ENCODE results near the gene FLRT1. TPM values are rescaled to one million over a fixed set of nuclear protein-coding genes. Genes with fewer than 3 reads are reported as not detected.
A peak's percentile ranks its signal among the peaks of the same experiment; 100 is the strongest.

The FLRT1 gene, protein sequence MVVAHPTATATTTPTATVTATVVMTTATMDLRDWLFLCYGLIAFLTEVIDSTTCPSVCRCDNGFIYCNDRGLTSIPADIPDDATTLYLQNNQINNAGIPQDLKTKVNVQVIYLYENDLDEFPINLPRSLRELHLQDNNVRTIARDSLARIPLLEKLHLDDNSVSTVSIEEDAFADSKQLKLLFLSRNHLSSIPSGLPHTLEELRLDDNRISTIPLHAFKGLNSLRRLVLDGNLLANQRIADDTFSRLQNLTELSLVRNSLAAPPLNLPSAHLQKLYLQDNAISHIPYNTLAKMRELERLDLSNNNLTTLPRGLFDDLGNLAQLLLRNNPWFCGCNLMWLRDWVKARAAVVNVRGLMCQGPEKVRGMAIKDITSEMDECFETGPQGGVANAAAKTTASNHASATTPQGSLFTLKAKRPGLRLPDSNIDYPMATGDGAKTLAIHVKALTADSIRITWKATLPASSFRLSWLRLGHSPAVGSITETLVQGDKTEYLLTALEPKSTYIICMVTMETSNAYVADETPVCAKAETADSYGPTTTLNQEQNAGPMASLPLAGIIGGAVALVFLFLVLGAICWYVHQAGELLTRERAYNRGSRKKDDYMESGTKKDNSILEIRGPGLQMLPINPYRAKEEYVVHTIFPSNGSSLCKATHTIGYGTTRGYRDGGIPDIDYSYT
- total RNA-seq (2012; rRNA removed), result 0.22 TPM in 1 of 2 replicates, not detected in the other

DNA sequence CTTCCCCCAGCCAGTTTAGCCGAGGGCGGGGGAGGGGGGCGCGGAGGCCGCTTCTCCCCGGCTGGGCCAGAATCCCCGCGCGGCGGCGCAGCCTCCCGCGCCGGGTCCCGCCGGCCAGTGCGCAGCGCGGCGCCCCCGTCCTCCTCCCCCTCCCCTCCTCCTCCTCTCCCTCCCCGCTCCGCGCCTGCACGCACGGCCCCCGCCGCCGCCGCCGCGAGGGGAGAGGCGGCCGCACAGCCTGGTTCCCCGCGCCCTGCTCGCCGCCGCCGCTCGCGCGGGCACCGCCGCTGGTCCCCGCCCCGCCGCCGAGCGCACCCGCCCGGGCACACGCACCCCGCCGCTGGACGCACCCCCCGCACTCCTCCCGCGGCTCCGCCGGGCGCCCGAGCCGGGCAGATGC is at the start of gene FLRT1:
Gene FLRT1, plus strand, starts transcription at position 356 of the 400 bp plus-strand sequence. CDS start 80,337 bp downstream, outside the sequence.
- Histone ChIP-seq H3K27me3 (ENCODE audit: control insufficient read depth, insufficient read depth, low read length) (peaks cover 11% of the 10 kb centered on the region), H3K4me1 (ENCODE audit: control insufficient read depth, insufficient read depth, low read length) (no peaks in the 10 kb centered on the region), H3K4me3 (ENCODE audit: low read length) (peak within 1 kb of the TSS; percentile 64), H3K4me2 (ENCODE audit: low read length) (peak within 1 kb of the TSS; percentile 87), H3K36me3 (ENCODE audit: insufficient read depth, low read length) (no peaks in the 10 kb centered on the region), H3K9me3 (replicated peaks; ENCODE audit: low read length) (no peaks in the 10 kb centered on the region), H3K9ac (ENCODE audit: low read depth, low read length) (no peak within 1 kb of the TSS)

GRCh38 chr11:63986156-63986931 is 49.4 kb upstream of the FLRT1 start, which contains the start of gene OTUB1:
OTUB1 (plus strand) TSS chr11:63986438; CDS start chr11:63986457, 19 bp downstream.
- Histone ChIP-seq H3K4me3 (ENCODE audit: low read length) (peak within 1 kb of the TSS; percentile 97), H3K9me3 (replicated peaks; ENCODE audit: low read length) (no peaks in the 10 kb centered on the region), H3K36me3 (ENCODE audit: insufficient read depth, low read length) (peaks cover 23% of the 10 kb centered on the region), H3K4me1 (ENCODE audit: control insufficient read depth, insufficient read depth, low read length) (peaks cover 26% of the 10 kb centered on the region), H3K27me3 (ENCODE audit: control insufficient read depth, insufficient read depth, low read length) (no peaks in the 10 kb centered on the region), H3K9ac (ENCODE audit: low read depth, low read length) (peak within 1 kb of the TSS; percentile 98), H3K4me2 (ENCODE audit: low read length) (peak within 1 kb of the TSS; percentile 93)

DNA sequence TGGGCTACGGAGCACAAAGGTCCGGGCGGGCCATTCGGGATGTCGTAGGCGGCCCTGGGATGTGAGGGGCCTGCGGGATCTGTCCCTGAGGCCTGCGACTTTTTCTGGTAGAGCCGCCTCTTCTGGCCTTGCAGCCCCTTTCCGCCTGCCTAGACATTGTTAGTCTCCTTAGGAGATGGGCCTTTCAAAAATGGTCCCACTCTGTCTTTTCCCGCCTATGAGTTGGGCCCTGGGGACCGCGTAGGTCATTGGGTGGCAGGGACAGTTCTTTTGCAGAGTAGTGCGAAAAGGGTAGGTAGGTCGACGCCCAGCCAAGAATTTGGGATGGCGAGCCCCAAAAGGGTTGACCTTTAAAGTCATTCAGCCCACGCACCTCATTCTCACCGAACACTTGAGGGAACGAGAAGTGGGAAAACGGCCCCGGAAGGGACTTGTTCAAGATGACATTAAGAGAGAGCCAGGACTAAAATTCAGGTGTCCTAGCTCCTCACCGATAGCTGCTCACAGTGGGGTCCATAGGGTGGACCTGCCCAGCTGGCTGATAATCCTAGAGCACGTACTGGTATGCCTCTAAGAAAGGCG is 48.7 kb upstream of the FLRT1 start:
- H3K4me1 ChIP-seq (ENCODE audit: control insufficient read depth, insufficient read depth, low read length), result peaks cover 25% of the 10 kb centered on the region
- H3K4me3 ChIP-seq (ENCODE audit: low read length), result peak overlapping the region; percentile 97
- H3K27me3 ChIP-seq (ENCODE audit: control insufficient read depth, insufficient read depth, low read length), result no peaks in the 10 kb centered on the region
- H3K9ac ChIP-seq (ENCODE audit: low read depth, low read length), result peak overlapping the region; percentile 98
- no peaks in the 10 kb centered on the region for H3K9me3 ChIP-seq (replicated peaks; ENCODE audit: low read length)
- H3K4me2 ChIP-seq (ENCODE audit: low read length), result peak overlapping the region; percentile 93
- peaks cover 28% of the 10 kb centered on the region for H3K36me3 ChIP-seq (ENCODE audit: insufficient read depth, low read length)

DNA sequence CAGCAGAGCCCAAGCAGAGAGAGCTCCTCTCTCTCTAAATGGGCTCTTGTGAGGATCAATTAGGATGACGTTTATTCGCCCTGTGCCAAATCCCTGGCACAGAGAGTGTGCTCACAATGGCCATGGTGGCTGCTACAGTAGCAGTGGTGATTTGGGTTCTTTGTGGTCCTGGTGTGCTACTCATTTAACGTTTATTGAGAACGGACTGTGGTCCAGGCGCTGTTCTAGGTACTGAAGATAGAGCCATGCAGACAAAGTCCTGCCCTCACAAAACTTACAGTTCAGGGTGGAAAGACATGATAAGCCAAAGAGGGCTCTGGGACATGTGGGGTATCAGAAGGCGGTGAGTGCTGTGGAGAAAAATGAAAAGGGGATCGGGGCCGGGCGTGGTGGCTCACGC is 44.2 kb upstream of the FLRT1 start:
- H3K27me3 ChIP-seq (ENCODE audit: control insufficient read depth, insufficient read depth, low read length), result no peaks in the 10 kb centered on the region
- H3K36me3 ChIP-seq (ENCODE audit: insufficient read depth, low read length), result peaks cover 39% of the 10 kb centered on the region
- H3K4me3 ChIP-seq (ENCODE audit: low read length), result no peak overlapping the region
- H3K9me3 ChIP-seq (replicated peaks; ENCODE audit: low read length), result no peaks in the 10 kb centered on the region
- H3K4me1 ChIP-seq (ENCODE audit: control insufficient read depth, insufficient read depth, low read length), result peaks cover 12% of the 10 kb centered on the region
- no peak overlapping the region for H3K4me2 ChIP-seq (ENCODE audit: low read length)
- H3K9ac ChIP-seq (ENCODE audit: low read depth, low read length), result no peak overlapping the region

GRCh38 chr11:63993100-63993499 is 42.6 kb upstream of the FLRT1 start:
- H3K9ac ChIP-seq (ENCODE audit: low read depth, low read length), result no peak overlapping the region
- no peaks in the 10 kb centered on the region for H3K27me3 ChIP-seq (ENCODE audit: control insufficient read depth, insufficient read depth, low read length)
- no peaks in the 10 kb centered on the region for H3K9me3 ChIP-seq (replicated peaks; ENCODE audit: low read length)
- H3K4me2 ChIP-seq (ENCODE audit: low read length), result no peak overlapping the region
- H3K36me3 ChIP-seq (ENCODE audit: insufficient read depth, low read length), result peaks cover 53% of the 10 kb centered on the region
- no peaks in the 10 kb centered on the region for H3K4me1 ChIP-seq (ENCODE audit: control insufficient read depth, insufficient read depth, low read length)
- no peak overlapping the region for H3K4me3 ChIP-seq (ENCODE audit: low read length)

DNA sequence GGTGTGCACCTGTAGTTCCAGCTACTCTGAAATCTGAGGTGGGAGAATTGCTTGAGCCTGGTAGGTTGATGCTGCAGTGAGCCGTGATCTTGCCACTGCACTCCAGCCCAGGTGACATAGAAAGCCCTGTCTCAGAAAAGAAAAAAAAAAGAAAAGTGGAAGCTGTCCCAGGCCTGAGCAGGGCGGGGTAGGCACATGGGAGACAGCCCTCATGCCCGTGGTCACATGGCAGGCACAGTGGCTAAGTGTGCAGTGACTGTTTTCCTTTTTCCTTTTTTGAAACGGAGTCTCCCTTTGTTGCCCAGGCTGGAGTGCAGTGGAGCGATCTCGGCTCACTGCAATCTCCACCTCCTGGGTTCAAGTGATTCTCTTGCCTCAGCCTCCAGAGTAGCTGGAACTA is 41.7 kb upstream of the FLRT1 start:
- Histone ChIP-seq H3K4me3 (ENCODE audit: low read length) (no peak overlapping the region), H3K9ac (ENCODE audit: low read depth, low read length) (no peak overlapping the region), H3K4me1 (ENCODE audit: control insufficient read depth, insufficient read depth, low read length) (no peaks in the 10 kb centered on the region), H3K4me2 (ENCODE audit: low read length) (no peak overlapping the region), H3K9me3 (replicated peaks; ENCODE audit: low read length) (no peaks in the 10 kb centered on the region), H3K36me3 (ENCODE audit: insufficient read depth, low read length) (peaks cover 50% of the 10 kb centered on the region), H3K27me3 (ENCODE audit: control insufficient read depth, insufficient read depth, low read length) (no peaks in the 10 kb centered on the region)

GRCh38 chr11:63996512-63996911 is 39.2 kb upstream of the FLRT1 start:
- H3K4me2 ChIP-seq (ENCODE audit: low read length), result no peak overlapping the region
- H3K4me3 ChIP-seq (ENCODE audit: low read length), result no peak overlapping the region
- H3K27me3 ChIP-seq (ENCODE audit: control insufficient read depth, insufficient read depth, low read length), result no peaks in the 10 kb centered on the region
- H3K9ac ChIP-seq (ENCODE audit: low read depth, low read length), result no peak overlapping the region
- H3K9me3 ChIP-seq (replicated peaks; ENCODE audit: low read length), result no peaks in the 10 kb centered on the region
- no peaks in the 10 kb centered on the region for H3K4me1 ChIP-seq (ENCODE audit: control insufficient read depth, insufficient read depth, low read length)
- peaks cover 39% of the 10 kb centered on the region for H3K36me3 ChIP-seq (ENCODE audit: insufficient read depth, low read length)

GRCh38 chr11:63997104-63997700 is 38.5 kb upstream of the FLRT1 start:
- H3K36me3 ChIP-seq (ENCODE audit: insufficient read depth, low read length), result peaks cover 38% of the 10 kb centered on the region

GRCh38 chr11:63997801-63998337 is 37.9 kb upstream of the FLRT1 start:
- no peaks in the 10 kb centered on the region for H3K27me3 ChIP-seq (ENCODE audit: control insufficient read depth, insufficient read depth, low read length)
- H3K4me3 ChIP-seq (ENCODE audit: low read length), result no peak overlapping the region
- no peak overlapping the region for H3K4me2 ChIP-seq (ENCODE audit: low read length)
- H3K9ac ChIP-seq (ENCODE audit: low read depth, low read length), result no peak overlapping the region
- H3K9me3 ChIP-seq (replicated peaks; ENCODE audit: low read length), result no peaks in the 10 kb centered on the region
- peaks cover 4% of the 10 kb centered on the region for H3K4me1 ChIP-seq (ENCODE audit: control insufficient read depth, insufficient read depth, low read length)
- peaks cover 38% of the 10 kb centered on the region for H3K36me3 ChIP-seq (ENCODE audit: insufficient read depth, low read length)

More at GRCh38 chr11:63997104-63997700, 38.5 kb upstream of the FLRT1 start:
- H3K9me3 ChIP-seq (replicated peaks; ENCODE audit: low read length), result no peaks in the 10 kb centered on the region
- H3K4me2 ChIP-seq (ENCODE audit: low read length), result no peak overlapping the region
- no peak overlapping the region for H3K9ac ChIP-seq (ENCODE audit: low read depth, low read length)
- H3K4me1 ChIP-seq (ENCODE audit: control insufficient read depth, insufficient read depth, low read length), result peaks cover 4% of the 10 kb centered on the region
- H3K27me3 ChIP-seq (ENCODE audit: control insufficient read depth, insufficient read depth, low read length), result no peaks in the 10 kb centered on the region
- no peak overlapping the region for H3K4me3 ChIP-seq (ENCODE audit: low read length)

- H3K9me3 ChIP-seq (replicated peaks; ENCODE audit: low read length), result no peaks in the 10 kb centered on the region
- H3K4me3 ChIP-seq (ENCODE audit: low read length), result no peak overlapping the region
- H3K27me3 ChIP-seq (ENCODE audit: control insufficient read depth, insufficient read depth, low read length), result no peaks in the 10 kb centered on the region
- H3K4me2 ChIP-seq (ENCODE audit: low read length), result no peak overlapping the region
- peaks cover 4% of the 10 kb centered on the region for H3K4me1 ChIP-seq (ENCODE audit: control insufficient read depth, insufficient read depth, low read length)
- H3K9ac ChIP-seq (ENCODE audit: low read depth, low read length), result no peak overlapping the region
- peaks cover 38% of the 10 kb centered on the region for H3K36me3 ChIP-seq (ENCODE audit: insufficient read depth, low read length)
Measured at GRCh38 chr11:63998558-63999348, 37.0 kb upstream of the FLRT1 start.

All from skeletal muscle satellite cell (primary cell).